Measurements from ENCODE around the gene PIK3R4. TPM values are rescaled to one million over a fixed set of nuclear protein-coding genes. Genes with fewer than 3 reads are reported as not detected.

PIK3R4 gene
- total RNA-seq, 6 donors from 2014 or later = 24.6 to 44.2 (median 33.4) TPM

GRCh38 chr3:130711565-130712324 is 34.9 kb downstream of the PIK3R4 start:
- Histone ChIP-seq H3K27ac (no peak overlapping the region), H3K4me3 (no peak overlapping the region), H3K9me3 (no peaks in the 10 kb centered on the region), H3K36me3 (peaks cover 3 to 50% (median 10%) of the 10 kb centered on the region in 4 donors), H3K27me3 (no peaks in the 10 kb centered on the region), H3K4me1 (no peaks in the 10 kb centered on the region)
- TF ChIP-seq CTCF (IDR thresholded peaks at IDR 0.05) (no peak), POLR2AphosphoS5 (IDR thresholded peaks at IDR 0.05) (no peak)
- DNase-seq = no peak
- no peak for ATAC-seq (ENCODE audit: low FRiP score in 2 of 2)
- 94 to 96% methylated on average over 4 of the region's 4 CpGs for WGBS, 2 donors

- TF ChIP-seq CTCF (IDR thresholded peaks at IDR 0.05) = no peak
- TF ChIP-seq EP300 (IDR thresholded peaks at IDR 0.05) = no peak
- no peak for TF ChIP-seq POLR2AphosphoS5 (IDR thresholded peaks at IDR 0.05)
- no peak for TF ChIP-seq POLR2A (IDR thresholded peaks at IDR 0.05)
- Histone ChIP-seq H3K4me3 (no peak overlapping the region), H3K27ac (no peak overlapping the region), H3K27me3 (no peaks in the 10 kb centered on the region), H3K36me3 (peaks cover 0 to 41% (median 3%) of the 10 kb centered on the region in 4 donors), H3K4me1 (no peaks in the 10 kb centered on the region), H3K9me3 (no peaks in the 10 kb centered on the region)
- DNase-seq (no peak), ATAC-seq (ENCODE audit: low FRiP score in 2 of 2) (peak in 1 of 2 donors; percentile 26)
- WGBS, 2 donors = 100% methylated on average over 1 of the region's 1 CpG
These were observed 37.0 kb downstream of the PIK3R4 start for GRCh38 chr3:130709671-130710070.

- H3K27me3 ChIP-seq = no peaks in the 10 kb centered on the region
- no peaks in the 10 kb centered on the region for H3K4me1 ChIP-seq
- WGBS, 2 donors = 67 to 69% methylated on average over 3 of the region's 3 CpGs
- no peak overlapping the region for H3K27ac ChIP-seq
- ATAC-seq (ENCODE audit: low FRiP score in 2 of 2) (peak in 1 of 2 donors; percentile 57), DNase-seq (no peak)
- H3K9me3 ChIP-seq = no peaks in the 10 kb centered on the region
- TF ChIP-seq EP300 (IDR thresholded peaks at IDR 0.05) = no peak
- TF ChIP-seq CTCF (IDR thresholded peaks at IDR 0.05) = no peak
- no peak for TF ChIP-seq POLR2A (IDR thresholded peaks at IDR 0.05)
- TF ChIP-seq POLR2AphosphoS5 (IDR thresholded peaks at IDR 0.05) = no peak
- no peak overlapping the region for H3K4me3 ChIP-seq
- H3K36me3 ChIP-seq = peaks cover 0 to 41% (median 7%) of the 10 kb centered on the region in 4 donors
These were observed 38.6 kb downstream of the PIK3R4 start for GRCh38 chr3:130707902-130708601.

GRCh38 chr3:130705501-130705900 is 41.1 kb downstream of the PIK3R4 start:
- Histone ChIP-seq H3K27ac (no peak overlapping the region), H3K36me3 (peaks cover 7 to 65% (median 14%) of the 10 kb centered on the region in 4 donors), H3K4me3 (no peak overlapping the region), H3K9me3 (no peaks in the 10 kb centered on the region), H3K27me3 (no peaks in the 10 kb centered on the region), H3K4me1 (no peaks in the 10 kb centered on the region)
- no peak for TF ChIP-seq CTCF (IDR thresholded peaks at IDR 0.05)
- DNase-seq (no peak), ATAC-seq (ENCODE audit: low FRiP score in 2 of 2) (no peak)
- WGBS, 2 donors = 73 to 85% methylated on average over 6 of the region's 6 CpGs
